K562 (cell line): ENCODE measurements around the gene TRAF3IP3. TPM values are rescaled to one million over a fixed set of nuclear protein-coding genes. Genes with fewer than 3 reads are reported as not detected.

Source experiments
- C11orf30 ChIP-seq: fragments of 450-650 bp; IDR thresholded peaks from 2 replicates; pipeline ENCODE4 v1.6.1; 2016; ENCODE audit warnings: low read depth, mild to moderate bottlenecking
- CBFA2T2 ChIP-seq: fragments of 450-650 bp; conservative IDR thresholded peaks from 2 replicates; pipeline ENCODE4 v1.6.1; 2017; ENCODE audit warnings: mild to moderate bottlenecking
- HDAC1 ChIP-seq, 2 experiments: fragments of 450-650 bp; IDR thresholded peaks; 2 replicates each; pipeline ENCODE4 v1.6.1; 2016 to 2017; ENCODE audit warnings: inconsistent platforms in 1 of 2, mild to moderate bottlenecking in 1 of 2, moderate library complexity in 1 of 2
- HNRNPL ChIP-seq: fragments of 200-400 bp; formaldehyde crosslinking; IDR thresholded peaks from 2 replicates; pipeline ENCODE4 v1.6.1; 2017; ENCODE audit warnings: low read depth, mild to moderate bottlenecking, low read length
- NR2C1 ChIP-seq, 2 experiments: fragments of 450-650 bp; IDR thresholded peaks; 2 replicates each; pipeline ENCODE4 v1.6.1; 2017; ENCODE audit warnings: mild to moderate bottlenecking in 2 of 2, antibody characterized with exemption in 1 of 2, inconsistent platforms in 1 of 2, missing compliant biosample characterization in 1 of 2, missing genetic modification characterization in 1 of 2
- RBM25 ChIP-seq: fragments of 200-400 bp; formaldehyde crosslinking; IDR thresholded peaks from 2 replicates; pipeline ENCODE4 v1.6.1; 2018; ENCODE audit warnings: low read length, low read depth, moderate library complexity; ENCODE audit not compliant: severe bottlenecking
- RCOR1 ChIP-seq, 2 experiments: IDR thresholded peaks; 2 replicates each; pipeline ENCODE4 v1.6.1; 2012; ENCODE audit warnings: low read depth in 2 of 2, low read length in 2 of 2, borderline replicate concordance in 1 of 2, improper control_type of control experiment in 1 of 2
- SMAD4 ChIP-seq: fragments of 250-450 bp; sonication (Bioruptor Pico); conservative IDR thresholded peaks from 2 replicates; pipeline ENCODE4 v1.8.0; 2021; ENCODE audit warnings: inconsistent platforms, mild to moderate bottlenecking, moderate library complexity
- SRSF3 ChIP-seq: fragments of 200-400 bp; formaldehyde crosslinking; IDR thresholded peaks from 2 replicates; pipeline ENCODE4 v1.6.1; 2016; ENCODE audit warnings: mild to moderate bottlenecking, low read length, moderate library complexity; ENCODE audit not compliant: insufficient read depth
- TAF1 ChIP-seq: IDR thresholded peaks from 2 replicates; pipeline ENCODE4 v1.6.1; 2011; ENCODE audit warnings: mild to moderate bottlenecking, low read length, moderate library complexity; ENCODE audit not compliant: insufficient read depth, control insufficient read depth, severe bottlenecking; ENCODE audit errors: extremely low read depth
- XRCC4 ChIP-seq: IDR thresholded peaks from one replicate; pipeline ENCODE4 v1.6.1; 2011; ENCODE audit not compliant: insufficient read depth, insufficient read length; ENCODE audit errors: extremely low read depth
- ZBTB7A ChIP-seq: IDR thresholded peaks from 2 replicates; pipeline ENCODE4 v1.6.1; 2011; ENCODE audit warnings: low read depth, mild to moderate bottlenecking, low read length, moderate library complexity, borderline replicate concordance; ENCODE audit not compliant: control insufficient read depth
- ZNF165 ChIP-seq: fragments of 250-450 bp; sonication (Bioruptor Pico); IDR thresholded peaks from 2 replicates; pipeline ENCODE4 v1.4.0; 2020; ENCODE audit warnings: borderline replicate concordance
- ZNF253 ChIP-seq: fragments of 250-450 bp; sonication (Bioruptor Pico); conservative IDR thresholded peaks from 2 replicates; pipeline ENCODE4 v1.6.1; 2021; ENCODE audit warnings: mild to moderate bottlenecking
- polyA plus RNA-seq, 8 experiments: library from polyadenylated mRNA; depleted of rRNA in 4 of 8; stranded (reverse) in 5 of 8; unstranded in 3 of 8; fragments of >200 nt; fragmentation: Nextera tagmentation in 2 of 8; fragmentation: Illumina TruSeq in 1 of 8; extraction: Ambion mirVana in 2 of 8; extraction: Trizol in 1 of 8; gene quantifications; 2 replicates each; pipeline versions ENCODE4 v1.2.1 to v1.2.3, GENCODE V29; 2011 to 2014; ENCODE audit warnings: inconsistent platforms in 1 of 8, missing spikeins in 1 of 8
- total RNA-seq, 7 experiments: library from RNA; depleted of rRNA in 6 of 7; stranded (reverse); fragments of >200 nt in 6 of 7; fragmentation: Illumina TruSeq in 2 of 7; extraction: Trizol in 2 of 7; gene quantifications; 2 replicates each; pipeline versions ENCODE4 v1.2.1 to v1.2.3, GENCODE V29; 2011 to 2021; ENCODE audit warnings: low replicate concordance in 1 of 7
- TF ChIP-seq, protein P1 (sequence below): fragments of 200-600 bp; sonication (generic); IDR thresholded peaks from one replicate; pipeline ENCODE4 v1.6.1; 2012; ENCODE audit warnings: mild to moderate bottlenecking, low read depth, low read length, inconsistent platforms

The TRAF3IP3 gene
- total and polyA plus RNA-seq, 9 of the 15 experiments (the other 6 are each of a cell fraction or from before 2014, with no cell fraction given): 0.06 to 1.1 (median 0.31) TPM

GRCh38 chr1:209784265-209785169 is 28.7 kb downstream of the TRAF3IP3 start, which contains the start of gene C1orf74 (continued):
- TF ChIP-seq, protein P1, sequence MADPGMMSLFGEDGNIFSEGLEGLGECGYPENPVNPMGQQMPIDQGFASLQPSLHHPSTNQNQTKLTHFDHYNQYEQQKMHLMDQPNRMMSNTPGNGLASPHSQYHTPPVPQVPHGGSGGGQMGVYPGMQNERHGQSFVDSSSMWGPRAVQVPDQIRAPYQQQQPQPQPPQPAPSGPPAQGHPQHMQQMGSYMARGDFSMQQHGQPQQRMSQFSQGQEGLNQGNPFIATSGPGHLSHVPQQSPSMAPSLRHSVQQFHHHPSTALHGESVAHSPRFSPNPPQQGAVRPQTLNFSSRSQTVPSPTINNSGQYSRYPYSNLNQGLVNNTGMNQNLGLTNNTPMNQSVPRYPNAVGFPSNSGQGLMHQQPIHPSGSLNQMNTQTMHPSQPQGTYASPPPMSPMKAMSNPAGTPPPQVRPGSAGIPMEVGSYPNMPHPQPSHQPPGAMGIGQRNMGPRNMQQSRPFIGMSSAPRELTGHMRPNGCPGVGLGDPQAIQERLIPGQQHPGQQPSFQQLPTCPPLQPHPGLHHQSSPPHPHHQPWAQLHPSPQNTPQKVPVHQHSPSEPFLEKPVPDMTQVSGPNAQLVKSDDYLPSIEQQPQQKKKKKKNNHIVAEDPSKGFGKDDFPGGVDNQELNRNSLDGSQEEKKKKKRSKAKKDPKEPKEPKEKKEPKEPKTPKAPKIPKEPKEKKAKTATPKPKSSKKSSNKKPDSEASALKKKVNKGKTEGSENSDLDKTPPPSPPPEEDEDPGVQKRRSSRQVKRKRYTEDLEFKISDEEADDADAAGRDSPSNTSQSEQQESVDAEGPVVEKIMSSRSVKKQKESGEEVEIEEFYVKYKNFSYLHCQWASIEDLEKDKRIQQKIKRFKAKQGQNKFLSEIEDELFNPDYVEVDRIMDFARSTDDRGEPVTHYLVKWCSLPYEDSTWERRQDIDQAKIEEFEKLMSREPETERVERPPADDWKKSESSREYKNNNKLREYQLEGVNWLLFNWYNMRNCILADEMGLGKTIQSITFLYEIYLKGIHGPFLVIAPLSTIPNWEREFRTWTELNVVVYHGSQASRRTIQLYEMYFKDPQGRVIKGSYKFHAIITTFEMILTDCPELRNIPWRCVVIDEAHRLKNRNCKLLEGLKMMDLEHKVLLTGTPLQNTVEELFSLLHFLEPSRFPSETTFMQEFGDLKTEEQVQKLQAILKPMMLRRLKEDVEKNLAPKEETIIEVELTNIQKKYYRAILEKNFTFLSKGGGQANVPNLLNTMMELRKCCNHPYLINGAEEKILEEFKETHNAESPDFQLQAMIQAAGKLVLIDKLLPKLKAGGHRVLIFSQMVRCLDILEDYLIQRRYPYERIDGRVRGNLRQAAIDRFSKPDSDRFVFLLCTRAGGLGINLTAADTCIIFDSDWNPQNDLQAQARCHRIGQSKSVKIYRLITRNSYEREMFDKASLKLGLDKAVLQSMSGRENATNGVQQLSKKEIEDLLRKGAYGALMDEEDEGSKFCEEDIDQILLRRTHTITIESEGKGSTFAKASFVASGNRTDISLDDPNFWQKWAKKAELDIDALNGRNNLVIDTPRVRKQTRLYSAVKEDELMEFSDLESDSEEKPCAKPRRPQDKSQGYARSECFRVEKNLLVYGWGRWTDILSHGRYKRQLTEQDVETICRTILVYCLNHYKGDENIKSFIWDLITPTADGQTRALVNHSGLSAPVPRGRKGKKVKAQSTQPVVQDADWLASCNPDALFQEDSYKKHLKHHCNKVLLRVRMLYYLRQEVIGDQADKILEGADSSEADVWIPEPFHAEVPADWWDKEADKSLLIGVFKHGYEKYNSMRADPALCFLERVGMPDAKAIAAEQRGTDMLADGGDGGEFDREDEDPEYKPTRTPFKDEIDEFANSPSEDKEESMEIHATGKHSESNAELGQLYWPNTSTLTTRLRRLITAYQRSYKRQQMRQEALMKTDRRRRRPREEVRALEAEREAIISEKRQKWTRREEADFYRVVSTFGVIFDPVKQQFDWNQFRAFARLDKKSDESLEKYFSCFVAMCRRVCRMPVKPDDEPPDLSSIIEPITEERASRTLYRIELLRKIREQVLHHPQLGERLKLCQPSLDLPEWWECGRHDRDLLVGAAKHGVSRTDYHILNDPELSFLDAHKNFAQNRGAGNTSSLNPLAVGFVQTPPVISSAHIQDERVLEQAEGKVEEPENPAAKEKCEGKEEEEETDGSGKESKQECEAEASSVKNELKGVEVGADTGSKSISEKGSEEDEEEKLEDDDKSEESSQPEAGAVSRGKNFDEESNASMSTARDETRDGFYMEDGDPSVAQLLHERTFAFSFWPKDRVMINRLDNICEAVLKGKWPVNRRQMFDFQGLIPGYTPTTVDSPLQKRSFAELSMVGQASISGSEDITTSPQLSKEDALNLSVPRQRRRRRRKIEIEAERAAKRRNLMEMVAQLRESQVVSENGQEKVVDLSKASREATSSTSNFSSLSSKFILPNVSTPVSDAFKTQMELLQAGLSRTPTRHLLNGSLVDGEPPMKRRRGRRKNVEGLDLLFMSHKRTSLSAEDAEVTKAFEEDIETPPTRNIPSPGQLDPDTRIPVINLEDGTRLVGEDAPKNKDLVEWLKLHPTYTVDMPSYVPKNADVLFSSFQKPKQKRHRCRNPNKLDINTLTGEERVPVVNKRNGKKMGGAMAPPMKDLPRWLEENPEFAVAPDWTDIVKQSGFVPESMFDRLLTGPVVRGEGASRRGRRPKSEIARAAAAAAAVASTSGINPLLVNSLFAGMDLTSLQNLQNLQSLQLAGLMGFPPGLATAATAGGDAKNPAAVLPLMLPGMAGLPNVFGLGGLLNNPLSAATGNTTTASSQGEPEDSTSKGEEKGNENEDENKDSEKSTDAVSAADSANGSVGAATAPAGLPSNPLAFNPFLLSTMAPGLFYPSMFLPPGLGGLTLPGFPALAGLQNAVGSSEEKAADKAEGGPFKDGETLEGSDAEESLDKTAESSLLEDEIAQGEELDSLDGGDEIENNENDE: no peak
- TF ChIP-seq HDAC1 (IDR thresholded peaks at IDR 0.05) (0 out of 4 replicates have a peak, but pooled peaks of 1 of the 2 experiments have one; percentile 44), ZNF165 (CRISPR knock-in tag) (peak; percentile 39; the same call in 1 of the 2 replicates), ZNF253 (CRISPR knock-in tag) (no peak), TAF1 (peak; percentile 80), SRSF3 (no peak), ZBTB7A (peak; percentile 80), RCOR1 (IDR thresholded peaks at IDR 0.05; ENCODE audit: borderline replicate concordance in 1 of 2, low read depth in 2 of 2, low read length in 2 of 2) (peak in 1 of 2 experiments; percentile 74; a peak in 1 of 4 replicates), NR2C1 (IDR thresholded peaks at IDR 0.05) (peak; percentile 67), NR2C1 (tag; IDR thresholded peaks at IDR 0.05) (peak; percentile 81; the same call in 1 of the 2 replicates), XRCC4 (no peak), CBFA2T2 (no peak), C11orf30 (peak; percentile 90), HNRNPL (no peak), RBM25 (peak; percentile 40), SMAD4 (CRISPR knock-in tag) (peak; percentile 76)
